ENCODE data around the gene PAGR1. TPM values are rescaled to one million over a fixed set of nuclear protein-coding genes. Genes with fewer than 3 reads are reported as not detected.

PAGR1 gene
- total RNA-seq, 2 donors from 2014 or later: 64.3 to 64.4 TPM

GRCh38 chr16:29805232-29806098, 10.5 kb upstream of the PAGR1 start:
- intact Hi-C loops (cut with DNase I): loop anchor here (10.0 kb wide), 1 partner anchor 849 kb away; the partner anchor contains the start of genes FBRS and PRR14
- no peaks in the 10 kb centered on the region for H3K27me3 ChIP-seq (replicated peaks; ENCODE audit: insufficient read depth)
- peak overlapping the region; percentile 97 to 98 for H3K27ac ChIP-seq
- peak; percentile 97 for DNase-seq (ENCODE audit: low spot score)
- H3K9me3 ChIP-seq: no peaks in the 10 kb centered on the region
- peak in 2 of 4 experiments; percentile 24 to 44 for TF ChIP-seq CTCF (IDR thresholded peaks at IDR 0.05)
- TF ChIP-seq POLR2A (IDR thresholded peaks at IDR 0.05): peak; percentile 81
- TF ChIP-seq POLR2AphosphoS5 (IDR thresholded peaks at IDR 0.05): peak; percentile 97
- H3K4me1 ChIP-seq (replicated peaks): peaks cover 18% of the 10 kb centered on the region
- under 1% methylated on average over 78 of the region's 103 CpGs for WGBS
- peak overlapping the region; percentile 63 to 68 for H3K4me3 ChIP-seq
- peaks cover 0 to 2% of the 10 kb centered on the region in 2 donors for H3K36me3 ChIP-seq

- H3K4me1 ChIP-seq (replicated peaks): peaks cover 23% of the 10 kb centered on the region
- no peak for TF ChIP-seq POLR2A (IDR thresholded peaks at IDR 0.05)
- TF ChIP-seq POLR2AphosphoS5 (IDR thresholded peaks at IDR 0.05): no peak
- TF ChIP-seq CTCF (IDR thresholded peaks at IDR 0.05): no peak
- H3K9me3 ChIP-seq: no peaks in the 10 kb centered on the region
- H3K36me3 ChIP-seq: peaks cover 0 to 2% of the 10 kb centered on the region in 2 donors
- peak within 1 kb of the TSS; percentile 97 to 98 for H3K27ac ChIP-seq
- no peaks in the 10 kb centered on the region for H3K27me3 ChIP-seq (replicated peaks; ENCODE audit: insufficient read depth)
- no peak for DNase-seq (ENCODE audit: low spot score)
- H3K4me3 ChIP-seq: peak within 1 kb of the TSS; percentile 63 to 68
- no CpG with 5 or more reads among the region's 67 CpGs for WGBS
- intact Hi-C loops (cut with DNase I): loop anchor here (10.0 kb wide), 1 partner anchor 849 kb away; the partner anchor contains the start of genes FBRS and PRR14
Observed at GRCh38 chr16:29806099-29806579, 9.8 kb upstream of the PAGR1 start, which contains the start of gene MAZ. Gene MAZ, plus strand, starts transcription at chr16:29806529. Its CDS starts 173 bp downstream, at chr16:29806702.

- Histone ChIP-seq H3K27ac (peak overlapping the region; percentile 91), H3K9me3 (no peaks in the 10 kb centered on the region), H3K4me1 (replicated peaks) (peaks cover 23% of the 10 kb centered on the region), H3K36me3 (peaks cover 0 to 2% of the 10 kb centered on the region in 2 donors), H3K27me3 (replicated peaks; ENCODE audit: insufficient read depth) (no peaks in the 10 kb centered on the region), H3K4me3 (peak overlapping the region; percentile 49 to 56)
- intact Hi-C loops (cut with DNase I): loop anchor here (10.0 kb wide), 1 partner anchor 848 kb away; the partner anchor contains the start of genes FBRS and PRR14
- DNase-seq (ENCODE audit: low spot score): peak; percentile 29
- WGBS: under 1% methylated on average over 77 of the region's 99 CpGs
- TF ChIP-seq POLR2A (IDR thresholded peaks at IDR 0.05) (no peak), CTCF (IDR thresholded peaks at IDR 0.05) (no peak), POLR2AphosphoS5 (IDR thresholded peaks at IDR 0.05) (no peak)
Observed at GRCh38 chr16:29806641-29807425, 9.1 kb upstream of the PAGR1 start.

- peak overlapping the region; percentile 49 to 56 for H3K4me3 ChIP-seq
- TF ChIP-seq POLR2AphosphoS5 (IDR thresholded peaks at IDR 0.05) (peak; percentile 93), POLR2A (IDR thresholded peaks at IDR 0.05) (peak; percentile 71), CTCF (IDR thresholded peaks at IDR 0.05) (peak in 2 of 4 experiments; percentile 17 to 31)
- peak overlapping the region; percentile 91 for H3K27ac ChIP-seq
- no peaks in the 10 kb centered on the region for H3K9me3 ChIP-seq
- intact Hi-C loops (cut with DNase I): loop anchor here (10.0 kb wide), 1 partner anchor 847 kb away; the partner anchor contains the start of genes FBRS and PRR14
- no peaks in the 10 kb centered on the region for H3K27me3 ChIP-seq (replicated peaks; ENCODE audit: insufficient read depth)
- peaks cover 23% of the 10 kb centered on the region for H3K4me1 ChIP-seq (replicated peaks)
- peaks cover 0 to 2% of the 10 kb centered on the region in 2 donors for H3K36me3 ChIP-seq
- DNase-seq (ENCODE audit: low spot score): peak; percentile 90
- under 1% methylated on average over 51 of the region's 69 CpGs for WGBS
Observed at GRCh38 chr16:29807426-29808218, 8.3 kb upstream of the PAGR1 start.
